ENCODE results near the gene PRR3. TPM values are rescaled to one million over a fixed set of nuclear protein-coding genes. Genes with fewer than 3 reads are reported as not detected.

The PRR3 gene
- total and polyA plus RNA-seq, 5 donors, result 4.2 to 5.7 (median 4.7) TPM

DNA sequence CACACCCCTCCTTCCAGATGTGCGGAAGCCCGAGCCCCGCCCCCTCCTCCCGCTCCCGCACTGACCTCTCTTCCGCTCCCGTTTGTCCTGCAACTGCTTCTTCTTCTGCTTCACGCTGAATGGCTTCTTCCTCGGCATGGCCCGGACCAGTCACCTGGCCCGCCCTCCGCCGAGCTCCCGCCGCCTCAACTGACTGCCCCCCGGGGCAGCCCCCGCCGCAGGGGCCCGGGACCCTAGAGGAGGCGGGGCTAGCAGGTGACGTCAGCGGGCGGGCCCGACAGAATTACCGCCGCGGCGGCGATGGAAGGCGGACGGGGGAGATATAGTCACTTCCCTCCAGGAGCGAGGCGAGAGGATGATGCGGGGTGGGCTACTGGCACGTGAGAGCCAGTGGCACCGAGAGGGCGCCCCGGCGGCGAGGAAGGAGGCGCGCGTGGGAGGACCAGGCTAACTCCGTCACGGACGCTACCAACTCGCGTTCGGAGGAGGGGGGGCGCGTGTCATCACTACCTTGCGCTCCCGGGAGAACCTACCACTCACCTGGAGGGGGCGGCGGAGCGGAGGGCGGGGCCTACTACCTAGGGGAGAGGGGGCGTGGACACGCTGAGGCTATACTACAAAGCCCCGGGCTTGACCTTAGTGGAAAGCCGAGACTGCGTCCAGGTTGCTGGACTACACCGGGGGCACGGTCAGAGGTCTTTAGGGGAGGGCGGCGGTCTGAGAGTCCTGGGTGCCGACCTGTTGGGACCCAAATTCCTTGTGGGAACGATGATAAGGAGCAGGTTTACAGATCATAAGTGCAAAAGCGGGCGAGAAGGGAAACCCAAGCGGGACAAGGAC, 809 bp upstream of the PRR3 start, which contains the start of gene GNL1:
Gene GNL1, minus strand, starts transcription at position 424 of the 840 bp plus-strand sequence. Its CDS starts 286 bp downstream, at position 138.
- intact Hi-C loops (cut with DNase I), result no loop called here
- Histone ChIP-seq H3K27me3 (ENCODE audit: control insufficient read depth, insufficient read depth) (no peaks in the 10 kb centered on the region), H3K27ac (ENCODE audit: low read length) (peak within 1 kb of the TSS; percentile 72), H3K4me3 (ENCODE audit: low read length) (peak within 1 kb of the TSS; percentile 62), H3K4me1 (ENCODE audit: control insufficient read depth, insufficient read depth, low read length) (no peaks in the 10 kb centered on the region), H3K9me3 (ENCODE audit: control insufficient read depth, low read length) (no peaks in the 10 kb centered on the region)
- DNase-seq (peak; percentile 93 to 97 (median 97)), ATAC-seq (peak; percentile 85 to 86)
- WGBS, result under 1% methylated on average over 71 of the region's 71 CpGs

DNA sequence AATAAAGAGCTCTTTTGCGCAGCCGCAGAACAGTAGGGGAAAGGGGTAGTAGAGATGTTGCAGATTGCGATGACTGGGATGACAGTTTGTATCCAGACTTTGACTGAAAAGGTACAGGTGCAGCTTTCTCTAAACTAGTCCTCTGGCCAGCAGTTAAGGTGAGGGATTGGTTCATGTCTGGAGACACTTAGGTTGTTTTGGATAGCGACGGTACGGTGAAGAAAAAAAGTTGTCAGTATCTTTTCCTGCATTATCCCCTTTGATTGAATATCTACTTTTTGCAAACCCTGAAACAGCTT, 537 bp downstream of the PRR3 start:
- 4% methylated on average over 6 of the region's 6 CpGs for WGBS
- Histone ChIP-seq H3K9me3 (ENCODE audit: control insufficient read depth, low read length) (no peaks in the 10 kb centered on the region), H3K4me3 (ENCODE audit: low read length) (peak overlapping the region; percentile 62), H3K27ac (ENCODE audit: low read length) (peak overlapping the region; percentile 72), H3K4me1 (ENCODE audit: control insufficient read depth, insufficient read depth, low read length) (no peaks in the 10 kb centered on the region), H3K27me3 (ENCODE audit: control insufficient read depth, insufficient read depth) (no peaks in the 10 kb centered on the region)
- no peak for ATAC-seq
- no peak for DNase-seq
- intact Hi-C loops (cut with DNase I), result no loop called here

DNA sequence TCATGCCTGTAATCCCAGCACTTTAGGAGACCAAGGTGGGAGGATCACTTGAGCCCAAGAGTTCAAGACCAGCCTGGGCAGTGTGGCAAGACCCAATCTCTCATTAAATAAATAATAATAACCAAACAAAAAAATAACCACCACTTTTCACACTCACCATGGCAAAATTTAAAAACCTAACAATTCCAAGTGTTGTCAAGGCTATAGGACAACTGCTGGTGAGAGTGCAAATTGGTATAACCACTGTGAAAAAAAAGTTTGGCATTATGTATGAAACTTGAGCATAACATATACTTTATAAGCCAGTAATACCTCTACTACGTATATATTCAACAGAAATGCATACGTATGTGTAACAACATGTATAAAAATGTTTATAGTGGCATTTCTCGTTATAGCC, 3.8 kb downstream of the PRR3 start:
- H3K27ac ChIP-seq (ENCODE audit: low read length), result no peak overlapping the region
- 96% methylated on average over 3 of the region's 3 CpGs for WGBS

GRCh38 chr6:30562470-30563425, 5.7 kb downstream of the PRR3 start:
- H3K27ac ChIP-seq (ENCODE audit: low read length), result no peak overlapping the region
- no peaks in the 10 kb centered on the region for H3K27me3 ChIP-seq (ENCODE audit: control insufficient read depth, insufficient read depth)
- DNase-seq (no peak), ATAC-seq (no peak)
- H3K4me3 ChIP-seq (ENCODE audit: low read length), result no peak overlapping the region
- intact Hi-C loops (cut with DNase I), result no loop called here
- no peaks in the 10 kb centered on the region for H3K4me1 ChIP-seq (ENCODE audit: control insufficient read depth, insufficient read depth, low read length)
- 90% methylated on average over 14 of the region's 14 CpGs for WGBS
- no peaks in the 10 kb centered on the region for H3K9me3 ChIP-seq (ENCODE audit: control insufficient read depth, low read length)

More for the DNA sequence above, 3.8 kb downstream of the PRR3 start:
- Histone ChIP-seq H3K4me1 (ENCODE audit: control insufficient read depth, insufficient read depth, low read length) (no peaks in the 10 kb centered on the region), H3K4me3 (ENCODE audit: low read length) (no peak overlapping the region), H3K9me3 (ENCODE audit: control insufficient read depth, low read length) (no peaks in the 10 kb centered on the region), H3K27me3 (ENCODE audit: control insufficient read depth, insufficient read depth) (no peaks in the 10 kb centered on the region)
- ATAC-seq (no peak), DNase-seq (no peak)
- intact Hi-C loops (cut with DNase I), result no loop called here

- Histone ChIP-seq H3K9me3 (ENCODE audit: control insufficient read depth, low read length) (no peaks in the 10 kb centered on the region), H3K4me1 (ENCODE audit: control insufficient read depth, insufficient read depth, low read length) (no peaks in the 10 kb centered on the region), H3K27ac (ENCODE audit: low read length) (no peak overlapping the region), H3K27me3 (ENCODE audit: control insufficient read depth, insufficient read depth) (no peaks in the 10 kb centered on the region), H3K4me3 (ENCODE audit: low read length) (no peak overlapping the region)
- 96% methylated on average over 1 of the region's 1 CpG for WGBS
- DNase-seq, result no peak
- no peak for ATAC-seq
- intact Hi-C loops (cut with DNase I), result no loop called here
Measured at GRCh38 chr6:30564114-30564513, 7.0 kb downstream of the PRR3 start.

DNA sequence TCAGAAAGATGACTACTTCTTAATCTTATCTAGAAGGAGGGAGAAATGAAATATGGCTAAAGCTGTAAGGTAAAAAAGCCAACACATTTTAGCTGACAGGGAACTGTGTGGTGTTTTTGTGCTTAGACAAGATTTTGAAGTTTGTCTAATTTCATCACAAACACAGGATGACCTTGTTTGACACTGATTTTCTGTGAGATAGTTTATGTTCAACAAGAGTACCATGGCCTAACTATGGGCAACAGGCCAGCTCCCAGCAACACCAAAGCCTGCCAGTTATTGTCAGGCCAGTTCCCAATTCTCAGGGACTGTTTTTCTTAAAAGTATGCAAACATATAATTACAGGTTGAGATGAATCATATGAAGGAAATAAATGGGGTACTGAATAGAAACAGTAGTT, 8.7 kb downstream of the PRR3 start:
- intact Hi-C loops (cut with DNase I), result no loop called here
- DNase-seq, result no peak
- no peak for ATAC-seq
- no peaks in the 10 kb centered on the region for H3K27me3 ChIP-seq (ENCODE audit: control insufficient read depth, insufficient read depth)
- no peaks in the 10 kb centered on the region for H3K9me3 ChIP-seq (ENCODE audit: control insufficient read depth, low read length)
- no peak overlapping the region for H3K4me3 ChIP-seq (ENCODE audit: low read length)
- no peak overlapping the region for H3K27ac ChIP-seq (ENCODE audit: low read length)
- peaks cover 3% of the 10 kb centered on the region for H3K4me1 ChIP-seq (ENCODE audit: control insufficient read depth, insufficient read depth, low read length)

DNA sequence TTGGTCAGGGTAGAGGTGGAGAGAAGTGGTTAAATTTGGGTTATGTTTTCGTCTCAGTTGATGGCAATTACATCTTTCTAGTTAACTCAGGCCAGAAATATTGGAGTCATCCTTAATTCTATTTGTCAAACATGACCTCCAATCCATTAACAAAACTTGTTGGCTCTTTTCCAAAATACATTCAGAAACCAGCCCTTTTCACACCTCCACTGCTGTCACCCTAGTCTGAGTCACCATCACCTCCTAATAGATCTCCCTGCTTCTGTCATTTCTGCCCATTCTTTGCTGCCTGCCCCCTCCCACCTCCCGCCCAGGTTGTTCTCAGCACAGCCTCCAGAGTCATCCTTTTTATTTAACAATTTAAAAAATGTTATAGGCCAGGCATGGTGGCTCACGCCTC, 11.2 kb downstream of the PRR3 start:
- DNase-seq, result no peak

DNA sequence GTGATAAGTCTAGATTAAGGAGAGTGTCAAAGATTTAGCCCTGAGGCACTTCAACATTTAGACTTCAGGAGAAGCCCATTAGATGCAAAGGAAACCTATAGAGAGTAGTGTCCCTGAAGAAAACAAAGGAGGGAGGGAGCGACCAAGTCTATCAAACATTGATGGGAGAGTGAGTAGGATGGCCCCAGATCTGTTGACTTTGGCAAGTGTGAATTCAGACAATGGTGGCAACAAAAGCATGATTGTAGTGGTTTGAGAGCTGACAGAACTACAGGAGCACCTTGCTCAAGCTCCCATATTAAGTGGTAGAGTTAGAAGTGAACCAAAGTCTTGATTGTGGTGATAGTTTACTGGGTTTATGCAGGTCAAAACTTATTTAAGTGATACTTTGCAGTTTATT, 13.2 kb downstream of the PRR3 start:
- ATAC-seq (no peak), DNase-seq (no peak)
- Histone ChIP-seq H3K4me3 (ENCODE audit: low read length) (peak overlapping the region; percentile 68), H3K27ac (ENCODE audit: low read length) (no peak overlapping the region), H3K4me1 (ENCODE audit: control insufficient read depth, insufficient read depth, low read length) (peaks cover 7% of the 10 kb centered on the region), H3K9me3 (ENCODE audit: control insufficient read depth, low read length) (no peaks in the 10 kb centered on the region), H3K27me3 (ENCODE audit: control insufficient read depth, insufficient read depth) (no peaks in the 10 kb centered on the region)
- WGBS, result 67% methylated on average over 1 of the region's 1 CpG
- intact Hi-C loops (cut with DNase I), result no loop called here

More for the DNA sequence above, 11.2 kb downstream of the PRR3 start:
- no peak overlapping the region for H3K27ac ChIP-seq (ENCODE audit: low read length)
- H3K9me3 ChIP-seq (ENCODE audit: control insufficient read depth, low read length), result no peaks in the 10 kb centered on the region
- no peaks in the 10 kb centered on the region for H3K27me3 ChIP-seq (ENCODE audit: control insufficient read depth, insufficient read depth)
- WGBS, result 79% methylated on average over 3 of the region's 3 CpGs
- intact Hi-C loops (cut with DNase I), result no loop called here
- no peak for ATAC-seq
- H3K4me3 ChIP-seq (ENCODE audit: low read length), result no peak overlapping the region
- peaks cover 7% of the 10 kb centered on the region for H3K4me1 ChIP-seq (ENCODE audit: control insufficient read depth, insufficient read depth, low read length)

- Histone ChIP-seq H3K27me3 (ENCODE audit: control insufficient read depth, insufficient read depth) (no peaks in the 10 kb centered on the region), H3K4me1 (ENCODE audit: control insufficient read depth, insufficient read depth, low read length) (peaks cover 7% of the 10 kb centered on the region), H3K27ac (ENCODE audit: low read length) (peak overlapping the region; percentile 86), H3K4me3 (ENCODE audit: low read length) (peak overlapping the region; percentile 68), H3K9me3 (ENCODE audit: control insufficient read depth, low read length) (no peaks in the 10 kb centered on the region)
- intact Hi-C loops (cut with DNase I), result no loop called here
- no peak for DNase-seq
- ATAC-seq, result peak; percentile 20 to 35
- 1% methylated on average over 18 of the region's 18 CpGs for WGBS
Measured at GRCh38 chr6:30570740-30571074, 13.6 kb downstream of the PRR3 start.

DNA sequence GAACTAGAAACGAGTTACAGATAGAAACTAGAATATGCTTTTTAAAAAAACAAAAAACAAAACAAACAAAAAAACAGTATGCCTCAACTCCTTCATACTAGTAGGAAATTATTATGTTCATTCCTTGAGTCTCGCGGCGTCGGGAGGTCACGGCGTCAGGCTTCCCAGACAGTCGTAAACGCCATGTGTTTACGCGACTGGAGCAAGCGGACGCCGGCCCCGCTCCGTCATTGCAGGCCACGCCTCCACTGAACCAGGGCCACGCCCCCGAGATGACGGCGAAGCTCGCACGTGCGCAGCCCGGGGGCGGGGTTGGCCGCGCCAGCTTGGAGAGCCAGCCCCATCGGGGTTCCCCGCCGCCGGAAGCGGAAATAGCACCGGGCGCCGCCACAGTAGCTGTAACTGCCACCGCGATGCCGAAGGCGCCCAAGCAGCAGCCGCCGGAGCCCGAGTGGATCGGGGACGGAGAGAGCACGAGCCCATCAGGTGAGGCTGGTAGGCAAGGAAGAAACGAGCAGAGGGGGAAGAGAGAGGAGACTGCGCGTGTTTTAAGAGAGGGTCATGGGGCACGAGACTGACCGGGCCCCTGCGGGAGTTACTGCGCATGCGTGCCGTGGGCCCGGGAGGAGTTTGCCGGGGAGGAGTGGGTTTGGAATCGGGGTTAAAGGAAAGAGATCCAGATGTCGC, 14.1 kb downstream of the PRR3 start, which contains the start of gene ABCF1:
Gene ABCF1, plus strand, starts transcription at position 368 of the 687 bp plus-strand sequence. Its CDS starts 46 bp downstream, at position 414.
- intact Hi-C loops (cut with DNase I), result no loop called here
- WGBS, result under 1% methylated on average over 59 of the region's 59 CpGs
- no peaks in the 10 kb centered on the region for H3K9me3 ChIP-seq (ENCODE audit: control insufficient read depth, low read length)
- DNase-seq, result peak; percentile 99 to 100 (median 100)
- H3K27me3 ChIP-seq (ENCODE audit: control insufficient read depth, insufficient read depth), result no peaks in the 10 kb centered on the region
- peak; percentile 99 for ATAC-seq
- H3K4me3 ChIP-seq (ENCODE audit: low read length), result peak within 1 kb of the TSS; percentile 68
- H3K4me1 ChIP-seq (ENCODE audit: control insufficient read depth, insufficient read depth, low read length), result peaks cover 7% of the 10 kb centered on the region
- H3K27ac ChIP-seq (ENCODE audit: low read length), result peak within 1 kb of the TSS; percentile 92

GRCh38 chr6:30571762-30572082, 14.6 kb downstream of the PRR3 start:
- Histone ChIP-seq H3K4me3 (ENCODE audit: low read length) (peak overlapping the region; percentile 68), H3K9me3 (ENCODE audit: control insufficient read depth, low read length) (no peaks in the 10 kb centered on the region), H3K27me3 (ENCODE audit: control insufficient read depth, insufficient read depth) (no peaks in the 10 kb centered on the region), H3K4me1 (ENCODE audit: control insufficient read depth, insufficient read depth, low read length) (peaks cover 7% of the 10 kb centered on the region), H3K27ac (ENCODE audit: low read length) (peak overlapping the region; percentile 23)
- intact Hi-C loops (cut with DNase I), result no loop called here
- no peak for ATAC-seq
- DNase-seq, result no peak
- WGBS, result 0% methylated on average over 8 of the region's 8 CpGs

Data from right cardiac atrium (tissue), 5 donors.